Astrocyte (in vitro differentiated cells and primary cell): ENCODE data around the gene FAM222B. TPM values are rescaled to one million over a fixed set of nuclear protein-coding genes. Genes with fewer than 3 reads are reported as not detected.
A peak's percentile ranks its signal among the peaks of the same experiment; 100 is the strongest.

Source experiments
- DNase-seq: peaks from one replicate; pipeline ENCODE4 v3.0.0-alpha.2; 2010; ENCODE audit warnings: low read depth
- FAIRE-seq: peaks from 2 replicates; lab custom pipeline; 2011; peaks lifted over from hg19 to GRCh38; lab: Jason Lieb, UNC
- H2AFZ ChIP-seq: 2 replicates; pipeline ENCODE4 v1.6.0; 2012; ENCODE audit warnings: low read depth, low read length, inconsistent platforms
- H3K27ac ChIP-seq: 2 replicates; pipeline ENCODE4 v1.5.1; 2011; ENCODE audit warnings: low read depth, low read length, inconsistent platforms
- H3K27me3 ChIP-seq: 2 replicates; pipeline ENCODE4 v1.6.0; 2011; ENCODE audit warnings: low read length, inconsistent platforms; ENCODE audit not compliant: insufficient read depth
- H3K36me3 ChIP-seq: 2 replicates; pipeline ENCODE4 v1.5.1; 2011; ENCODE audit warnings: low read length, inconsistent platforms; ENCODE audit not compliant: insufficient read depth
- H3K4me1 ChIP-seq: 2 replicates; pipeline ENCODE4 v1.5.1; 2011; ENCODE audit warnings: low read length, inconsistent platforms; ENCODE audit not compliant: insufficient read depth
- H3K4me2 ChIP-seq: 2 replicates; pipeline ENCODE4 v1.6.0; 2012; ENCODE audit warnings: low read length, inconsistent platforms
- H3K4me3 ChIP-seq: 2 replicates; pipeline ENCODE4 v1.5.1; 2011; ENCODE audit warnings: low read depth, mild to moderate bottlenecking, low read length, inconsistent platforms; ENCODE audit not compliant: insufficient read depth
- H3K79me2 ChIP-seq: 2 replicates; pipeline ENCODE4 v1.6.0; 2012; ENCODE audit warnings: mild to moderate bottlenecking, low read length, inconsistent platforms; ENCODE audit not compliant: insufficient read depth
- H3K9ac ChIP-seq: 2 replicates; pipeline ENCODE4 v1.6.0; 2012; ENCODE audit warnings: mild to moderate bottlenecking, low read length, inconsistent platforms
- H3K9me3 ChIP-seq: 2 replicates; pipeline ENCODE4 v1.5.1; 2012; ENCODE audit warnings: low read depth, mild to moderate bottlenecking, low read length, inconsistent platforms; ENCODE audit not compliant: insufficient read depth
- H4K20me1 ChIP-seq: 2 replicates; pipeline ENCODE4 v1.6.0; 2012; ENCODE audit warnings: low read length, inconsistent platforms; ENCODE audit not compliant: insufficient read depth
- H3K27ac Mint-ChIP-seq: one replicate; pipeline ENCODE4 v1.8.0; 2021; ENCODE audit warnings: mild to moderate bottlenecking, mixed read lengths; ENCODE audit not compliant: unreplicated experiment
- H3K27me3 Mint-ChIP-seq: one replicate; pipeline ENCODE4 v1.8.0; 2021; ENCODE audit warnings: low read depth, mixed read lengths; ENCODE audit not compliant: unreplicated experiment
- H3K36me3 Mint-ChIP-seq: one replicate; pipeline ENCODE4 v1.8.0; 2021; ENCODE audit warnings: low read depth, mixed read lengths; ENCODE audit not compliant: unreplicated experiment
- H3K4me1 Mint-ChIP-seq: one replicate; pipeline ENCODE4 v1.8.0; 2021; ENCODE audit warnings: low read depth, mixed read lengths; ENCODE audit not compliant: unreplicated experiment
- H3K4me3 Mint-ChIP-seq: one replicate; pipeline ENCODE4 v1.8.0; 2021; ENCODE audit warnings: mild to moderate bottlenecking, moderate library complexity, mixed read lengths; ENCODE audit not compliant: unreplicated experiment
- H3K9me3 Mint-ChIP-seq: one replicate; pipeline ENCODE4 v1.8.0; 2021; ENCODE audit warnings: mild to moderate bottlenecking, mixed read lengths; ENCODE audit not compliant: unreplicated experiment
- EZH2 ChIP-seq: IDR thresholded peaks from 2 replicates; pipeline ENCODE4 v1.6.1; 2012; ENCODE audit warnings: mild to moderate bottlenecking, low read length, inconsistent platforms; ENCODE audit not compliant: insufficient read depth
- total RNA-seq: library from RNA; stranded (reverse); gene quantifications from 2 replicates; pipeline ENCODE4 v1.2.1, GENCODE V29; 2021
- TF ChIP-seq, protein P1 (sequence below): IDR thresholded peaks from 2 replicates; pipeline ENCODE4 v1.5.1; 2011; ENCODE audit warnings: low read depth, mild to moderate bottlenecking, inconsistent platforms, low read length, moderate library complexity; ENCODE audit not compliant: insufficient read depth

Gene FAM222B
- total RNA-seq, 1 donor from 2014 or later: 53.0 TPM

DNA sequence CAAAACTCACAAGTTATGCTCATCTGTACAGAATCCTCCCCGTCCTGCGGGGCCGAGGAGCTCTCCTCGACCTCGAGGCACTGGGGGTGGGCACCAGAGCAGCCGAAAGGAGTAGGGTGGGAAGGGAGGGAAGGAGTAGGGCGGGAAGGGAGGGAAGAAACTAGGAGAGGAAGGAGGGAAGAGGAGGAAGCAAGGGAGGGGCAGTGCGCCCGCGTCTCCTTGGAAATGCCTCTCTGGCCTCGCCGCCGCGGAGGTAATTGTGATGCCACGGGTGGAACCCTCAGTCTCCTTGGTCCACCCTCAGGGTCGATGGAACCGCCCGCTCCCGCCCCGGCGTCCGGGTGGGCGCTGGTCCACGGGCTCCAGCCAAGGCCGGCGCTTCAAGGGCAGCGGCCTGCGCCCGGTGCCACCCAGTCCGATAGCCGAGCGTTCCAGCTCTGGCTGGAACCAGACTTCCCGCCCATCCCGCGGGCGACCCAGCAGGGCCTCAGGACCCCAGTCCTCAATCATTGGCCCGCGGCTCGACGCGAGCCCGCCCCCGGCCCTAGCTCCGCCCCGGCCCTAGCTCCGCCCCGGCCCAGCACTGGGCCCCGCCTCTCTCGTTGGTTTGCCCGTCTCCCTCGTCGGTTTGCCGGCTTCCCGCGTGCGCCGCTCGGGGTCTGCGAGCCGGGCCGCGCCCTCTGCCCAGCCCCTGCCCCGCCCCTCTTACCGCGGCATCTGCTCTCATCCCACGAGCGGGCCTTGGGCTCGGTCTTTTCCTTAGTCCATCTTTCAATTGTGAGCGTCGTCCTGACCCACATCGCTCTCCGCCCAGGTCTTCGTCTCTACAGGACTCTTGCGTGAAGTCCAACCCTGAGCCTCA is 131.5 kb downstream of the FAM222B start:
- H3K9ac ChIP-seq: peak overlapping the region; percentile 81
- H3K4me2 ChIP-seq: peak overlapping the region; percentile 86
- H3K27me3 ChIP-seq: no peaks in the 10 kb centered on the region
- H3K27ac Mint-ChIP-seq: peak overlapping the region; percentile 80
- H3K9me3 Mint-ChIP-seq: no peaks in the 10 kb centered on the region
- peak overlapping the region; percentile 82 for H3K27ac ChIP-seq
- FAIRE-seq (no peak), DNase-seq (peak; percentile 73)
- H3K4me3 ChIP-seq: peak overlapping the region; percentile 66
- peaks cover 32% of the 10 kb centered on the region for H4K20me1 ChIP-seq
- H2AFZ ChIP-seq: peak overlapping the region; percentile 67
- peaks cover 27% of the 10 kb centered on the region for H3K36me3 Mint-ChIP-seq
- H3K9me3 ChIP-seq: no peaks in the 10 kb centered on the region
- H3K27me3 Mint-ChIP-seq: no peaks in the 10 kb centered on the region
- H3K36me3 ChIP-seq: peaks cover 16% of the 10 kb centered on the region
- H3K4me1 ChIP-seq: peaks cover 20% of the 10 kb centered on the region
- no peak for TF ChIP-seq EZH2
- TF ChIP-seq, protein P1, sequence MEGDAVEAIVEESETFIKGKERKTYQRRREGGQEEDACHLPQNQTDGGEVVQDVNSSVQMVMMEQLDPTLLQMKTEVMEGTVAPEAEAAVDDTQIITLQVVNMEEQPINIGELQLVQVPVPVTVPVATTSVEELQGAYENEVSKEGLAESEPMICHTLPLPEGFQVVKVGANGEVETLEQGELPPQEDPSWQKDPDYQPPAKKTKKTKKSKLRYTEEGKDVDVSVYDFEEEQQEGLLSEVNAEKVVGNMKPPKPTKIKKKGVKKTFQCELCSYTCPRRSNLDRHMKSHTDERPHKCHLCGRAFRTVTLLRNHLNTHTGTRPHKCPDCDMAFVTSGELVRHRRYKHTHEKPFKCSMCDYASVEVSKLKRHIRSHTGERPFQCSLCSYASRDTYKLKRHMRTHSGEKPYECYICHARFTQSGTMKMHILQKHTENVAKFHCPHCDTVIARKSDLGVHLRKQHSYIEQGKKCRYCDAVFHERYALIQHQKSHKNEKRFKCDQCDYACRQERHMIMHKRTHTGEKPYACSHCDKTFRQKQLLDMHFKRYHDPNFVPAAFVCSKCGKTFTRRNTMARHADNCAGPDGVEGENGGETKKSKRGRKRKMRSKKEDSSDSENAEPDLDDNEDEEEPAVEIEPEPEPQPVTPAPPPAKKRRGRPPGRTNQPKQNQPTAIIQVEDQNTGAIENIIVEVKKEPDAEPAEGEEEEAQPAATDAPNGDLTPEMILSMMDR: no peak
- peaks cover 17% of the 10 kb centered on the region for H3K4me1 Mint-ChIP-seq
- H3K79me2 ChIP-seq: peaks cover 23% of the 10 kb centered on the region
- peak overlapping the region; percentile 91 for H3K4me3 Mint-ChIP-seq

DNA sequence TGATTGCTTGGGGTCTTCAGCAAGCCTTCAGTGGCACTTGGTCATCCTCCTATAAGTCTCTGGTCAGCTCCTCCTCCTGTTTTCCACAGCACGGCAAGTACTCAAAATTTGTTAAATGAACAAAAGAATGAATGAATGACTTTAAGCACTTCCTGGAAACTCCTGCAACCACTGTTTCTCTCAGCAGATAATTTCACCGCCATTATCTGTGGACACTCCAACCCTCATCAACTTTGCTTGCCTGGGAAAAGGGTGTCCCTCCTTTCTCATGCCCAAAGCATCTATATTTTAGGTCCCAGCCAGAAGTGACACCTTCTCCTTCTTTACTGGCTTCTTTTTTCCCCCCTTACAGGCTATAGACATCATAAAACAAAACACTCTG is 135.3 kb downstream of the FAM222B start:
- FAIRE-seq (no peak), DNase-seq (no peak)
- H3K4me1 Mint-ChIP-seq: peaks cover 4% of the 10 kb centered on the region
- Histone ChIP-seq H3K4me3 (no peak overlapping the region), H3K4me2 (no peak overlapping the region), H3K27me3 (no peaks in the 10 kb centered on the region), H2AFZ (no peak overlapping the region), H4K20me1 (peaks cover 19% of the 10 kb centered on the region), H3K79me2 (peaks cover 4% of the 10 kb centered on the region), H3K27ac (no peak overlapping the region), H3K36me3 (peaks cover 11% of the 10 kb centered on the region), H3K9me3 (no peaks in the 10 kb centered on the region), H3K4me1 (peaks cover 12% of the 10 kb centered on the region), H3K9ac (no peak overlapping the region)
- no peaks in the 10 kb centered on the region for H3K9me3 Mint-ChIP-seq
- H3K27ac Mint-ChIP-seq: no peak overlapping the region
- no peaks in the 10 kb centered on the region for H3K27me3 Mint-ChIP-seq
- H3K36me3 Mint-ChIP-seq: peaks cover 13% of the 10 kb centered on the region
- H3K4me3 Mint-ChIP-seq: no peak overlapping the region
- TF ChIP-seq, protein P1: no peak
- no peak for TF ChIP-seq EZH2
